Kidney glomerular epithelial cell (primary cell): ENCODE data around the gene FCHO2.
"Not testable (repeated sequence)": the region's sequence is repeated elsewhere in the genome, so short reads cannot be mapped to it uniquely, and the experiment has no call there.

Experiments
- DNase-seq: peaks from one replicate; lab custom pipeline; 2025; lab: John Stamatoyannopoulos, UW

FCHO2 gene

DNA sequence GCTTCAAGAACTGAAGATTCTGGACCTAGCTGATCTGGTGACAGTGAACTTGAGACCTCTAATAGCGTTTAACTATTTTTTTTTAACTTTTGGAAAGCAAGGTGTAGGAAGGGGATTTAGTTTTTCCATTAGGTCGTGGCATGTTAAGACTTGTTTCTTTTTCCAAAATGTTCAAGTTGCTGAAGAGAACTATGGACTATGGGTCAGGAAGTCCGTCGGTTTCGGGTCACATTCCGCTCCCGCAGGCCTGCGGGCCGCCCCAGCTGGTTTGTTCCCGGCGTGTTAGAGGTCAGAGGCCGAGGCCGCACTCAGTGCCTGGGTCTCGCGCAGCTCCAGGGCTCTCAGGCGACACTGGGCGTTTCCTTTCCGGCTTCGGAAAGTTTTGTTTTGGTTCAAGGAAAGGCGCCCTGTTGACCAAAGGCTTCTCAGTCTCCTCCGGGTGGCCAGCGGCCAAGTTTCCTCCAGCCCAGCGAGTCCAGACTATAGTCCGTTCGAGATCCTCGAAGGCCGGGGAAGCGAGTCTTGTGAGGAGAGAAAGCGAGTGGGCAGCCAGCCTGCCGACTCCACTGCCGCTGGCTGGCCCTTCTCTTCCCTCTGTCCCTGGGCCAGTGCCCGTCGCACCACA is 586 bp upstream of the FCHO2 start:
- DNase-seq, result no peak

DNA sequence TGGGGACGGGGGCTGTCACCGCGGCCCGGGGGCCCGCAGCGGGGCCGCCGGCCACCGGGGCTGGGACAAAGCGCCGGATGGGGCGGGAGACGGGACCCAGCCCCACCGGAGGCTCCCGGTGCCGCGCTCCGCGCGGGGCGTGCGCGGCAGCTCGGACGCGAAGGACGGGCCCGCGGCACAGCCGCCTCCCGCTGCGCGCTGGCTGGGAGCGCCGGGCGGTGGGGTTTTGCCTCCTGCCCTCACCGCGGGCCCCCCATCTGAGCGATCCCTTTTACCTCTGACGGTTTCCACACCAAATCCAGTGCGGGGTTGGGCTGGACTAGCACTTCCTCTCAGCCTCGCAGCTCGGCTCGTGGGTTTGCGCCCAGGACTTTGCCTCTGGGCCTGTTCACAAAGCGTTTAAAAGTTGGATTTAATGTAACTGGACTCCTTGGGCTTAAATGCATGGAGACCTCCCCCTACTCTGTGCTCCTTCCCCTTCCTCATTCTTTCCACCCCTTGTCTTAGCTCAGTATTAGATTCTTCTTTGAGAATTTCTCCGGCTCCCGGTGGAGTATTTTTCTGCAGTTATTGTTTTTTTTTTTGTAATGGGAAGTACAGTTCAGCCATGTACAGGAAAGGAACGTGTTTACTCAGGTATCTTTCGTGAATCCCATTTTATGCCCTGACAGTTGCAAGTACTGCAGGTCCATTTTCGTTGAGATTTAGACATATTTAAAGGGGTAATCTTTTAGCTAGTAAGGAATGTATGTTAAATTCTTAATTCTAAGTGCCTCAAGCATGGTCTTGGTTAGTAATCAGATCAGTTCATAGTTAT is 691 bp downstream of the FCHO2 start:
- DNase-seq, result peak; percentile 67

DNA sequence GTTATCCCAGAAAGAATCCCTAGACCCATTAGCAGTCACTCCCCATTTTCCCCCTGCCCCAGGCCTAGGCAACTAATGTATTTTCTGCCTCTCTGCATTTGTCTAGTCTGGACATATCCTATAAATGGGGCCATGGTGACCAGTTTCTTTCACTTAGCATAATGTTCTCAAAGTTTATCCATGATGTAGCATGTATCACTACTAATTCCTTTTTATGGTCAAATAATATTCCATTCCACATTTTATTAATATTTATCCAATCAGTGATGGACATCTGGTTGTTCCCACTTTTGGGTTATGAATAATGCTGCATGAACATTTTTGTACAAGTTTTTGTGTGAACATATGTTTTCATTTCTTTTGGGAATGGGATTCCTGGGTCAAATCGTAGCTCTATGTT is 1.5 kb downstream of the FCHO2 start:
- no peak for DNase-seq

DNA sequence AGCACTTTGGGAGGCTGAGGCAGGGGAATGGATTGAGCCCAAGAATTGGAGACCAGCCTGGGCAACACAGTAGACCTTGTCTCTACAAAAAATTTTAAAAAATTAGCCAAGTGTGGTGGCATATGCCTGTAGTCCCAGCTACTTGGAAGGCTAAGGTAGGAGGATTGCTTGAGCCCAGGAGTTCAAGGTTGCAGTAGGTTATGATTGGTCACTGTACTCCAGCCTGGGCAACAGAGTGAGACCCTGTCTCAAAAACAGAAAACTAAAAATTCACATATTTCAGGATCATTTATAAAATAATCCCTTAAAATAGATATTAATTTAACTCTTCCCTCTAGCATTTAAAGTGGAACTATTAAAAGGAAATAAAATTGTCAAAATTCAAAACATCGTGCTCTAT is 3.4 kb downstream of the FCHO2 start:
- DNase-seq, result no peak

DNA sequence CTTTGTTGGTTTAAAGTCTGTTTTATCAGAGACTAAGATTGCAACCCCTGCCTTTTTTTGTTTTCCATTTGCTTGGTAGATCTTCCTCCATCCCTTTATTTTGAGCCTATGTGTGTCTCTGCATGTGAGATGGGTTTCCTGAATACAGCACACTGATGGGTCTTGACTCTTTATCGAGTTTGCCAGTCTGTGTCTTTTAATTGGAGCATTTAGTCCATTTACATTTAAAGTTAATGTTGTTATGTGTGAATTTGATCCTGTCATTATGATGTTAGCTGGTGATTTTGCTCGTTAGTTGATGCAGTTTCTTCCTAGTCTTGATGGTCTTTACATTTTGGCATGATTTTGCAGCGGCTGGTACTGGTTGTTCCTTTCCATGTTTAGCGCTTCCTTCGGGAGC is 18.6 kb downstream of the FCHO2 start:
- not testable (repeated sequence) for DNase-seq

DNA sequence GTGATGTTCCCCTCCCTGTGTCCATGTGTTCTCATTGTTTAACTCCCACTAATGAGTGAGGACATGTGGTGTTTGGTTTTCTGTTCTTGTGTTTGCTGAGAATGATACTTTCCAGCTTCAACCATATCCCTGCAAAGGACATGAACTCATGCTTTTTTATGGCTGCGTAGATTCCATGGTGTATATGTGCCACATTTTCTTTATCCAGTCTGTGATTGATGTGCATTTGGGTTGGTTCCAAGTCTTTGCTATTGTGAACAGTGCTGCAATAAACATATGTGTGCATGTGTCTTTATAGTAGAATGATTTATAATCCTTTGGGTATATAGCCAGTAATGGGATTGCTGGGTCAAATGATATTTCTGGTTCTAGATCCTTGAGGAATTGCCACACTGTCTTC is 21.0 kb downstream of the FCHO2 start:
- not testable (repeated sequence) for DNase-seq

DNA sequence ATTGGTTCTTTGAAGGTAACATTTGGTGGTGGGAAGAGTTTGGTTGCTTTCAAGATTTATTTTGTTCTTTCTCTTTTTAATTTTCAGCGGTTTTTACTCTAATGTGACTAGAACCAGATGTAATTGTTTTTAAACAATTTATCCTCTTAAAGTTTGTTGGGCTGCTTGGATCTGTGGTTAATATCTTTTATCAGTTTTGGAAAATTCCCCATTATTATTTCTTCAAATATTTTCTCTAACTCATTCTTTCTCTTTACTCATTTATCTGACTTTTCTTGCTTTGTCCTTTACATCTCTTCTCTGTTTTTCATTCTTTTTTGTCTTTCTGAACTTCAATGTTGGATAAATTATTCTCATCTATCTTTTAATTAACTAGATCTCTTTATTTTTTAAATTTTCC is 29.9 kb downstream of the FCHO2 start:
- no peak for DNase-seq

DNA sequence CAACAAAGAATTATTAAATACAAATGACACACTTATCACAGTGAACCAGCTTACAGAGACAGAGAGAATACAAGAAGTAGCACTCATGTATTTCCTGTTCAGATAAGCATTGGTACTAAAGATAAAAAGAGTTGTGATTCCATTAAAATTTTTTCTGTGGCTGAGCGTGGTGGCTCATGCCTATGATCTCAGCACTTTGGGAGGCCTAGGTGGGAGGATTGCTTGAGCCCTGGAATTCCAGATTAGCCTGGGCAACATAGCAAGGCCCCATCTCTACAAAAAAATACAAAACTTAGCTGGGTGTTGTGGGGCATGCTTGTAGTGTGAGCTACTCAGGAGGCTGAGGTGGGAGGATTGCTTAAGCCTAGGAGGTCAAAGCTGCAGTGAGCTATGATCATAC is 32.9 kb downstream of the FCHO2 start:
- DNase-seq, result peak; percentile 3

DNA sequence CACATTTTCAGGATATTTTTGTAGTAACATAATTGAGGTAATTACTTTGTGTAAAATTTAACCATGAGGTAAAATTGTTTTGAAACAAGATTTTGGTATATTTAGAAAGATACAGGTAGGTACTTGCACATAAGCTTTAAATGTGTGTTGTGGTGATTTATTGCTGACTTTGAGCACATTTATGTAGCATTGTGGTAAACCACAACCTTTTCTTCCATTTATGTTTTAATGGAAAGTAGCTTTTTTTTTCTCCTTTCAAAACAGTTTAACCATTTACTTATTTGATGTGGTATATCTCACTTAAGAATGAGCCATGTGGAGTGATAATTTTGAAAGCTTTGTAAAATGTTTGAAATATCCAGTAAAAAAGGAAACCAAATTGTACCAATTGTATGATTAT is 35.6 kb downstream of the FCHO2 start:
- DNase-seq, result no peak

DNA sequence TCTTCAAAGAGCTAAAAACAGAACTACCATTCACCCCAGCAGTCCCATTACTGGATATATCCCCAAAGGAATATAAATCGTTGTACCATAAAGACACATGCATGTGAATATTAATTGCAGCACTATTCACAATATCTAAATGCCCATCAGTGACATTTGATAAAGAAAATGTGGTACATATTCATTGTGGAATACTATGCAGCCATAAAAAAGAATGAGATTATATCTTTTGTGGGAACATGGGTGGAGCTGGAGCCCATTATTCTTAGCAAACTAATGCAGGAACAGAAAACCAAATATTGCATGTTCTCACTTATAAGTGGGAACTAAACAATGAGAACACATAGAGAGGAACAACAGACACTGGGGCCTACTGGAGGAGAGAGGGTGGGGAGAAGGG is 38.7 kb downstream of the FCHO2 start:
- DNase-seq, result no peak

DNA sequence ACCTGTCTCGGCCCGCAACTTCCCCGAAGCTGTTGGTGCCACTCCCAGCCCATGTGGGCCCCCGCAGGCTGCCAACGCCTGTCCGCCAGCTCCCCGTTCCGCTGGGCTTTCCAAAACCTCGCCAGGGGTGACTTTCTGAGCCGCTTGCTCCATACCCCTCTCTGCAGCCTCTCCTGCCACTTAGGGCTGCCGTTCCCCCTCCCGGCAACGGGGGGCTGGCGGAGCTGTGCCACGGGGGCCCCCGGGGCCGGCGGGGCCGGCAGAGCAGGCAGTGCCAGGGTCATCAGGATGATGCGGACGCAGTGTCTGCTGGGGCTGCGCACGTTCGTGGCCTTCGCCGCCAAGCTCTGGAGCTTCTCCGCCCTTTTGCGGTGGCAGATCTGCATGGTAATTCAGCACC is 40.8 kb downstream of the FCHO2 start:
- DNase-seq, result no peak

DNA sequence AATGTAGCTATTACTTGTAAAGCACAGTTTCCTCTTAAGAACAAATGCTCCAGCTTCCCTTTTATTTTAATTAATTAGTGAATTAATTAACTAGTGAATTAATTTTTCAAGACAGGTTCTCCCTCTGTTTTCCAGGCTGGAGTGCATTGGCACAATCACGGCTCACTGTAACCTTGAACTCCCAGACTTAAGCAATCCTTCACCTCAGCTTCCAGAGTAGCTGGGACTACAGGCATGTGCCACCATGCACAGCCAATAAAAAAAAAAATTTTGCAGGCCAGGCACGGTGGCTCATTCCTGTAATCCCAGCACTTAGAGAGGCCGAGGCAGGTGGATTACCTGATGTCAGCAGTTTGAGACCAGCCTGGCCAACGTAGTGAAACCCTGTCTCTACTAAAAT is 44.1 kb downstream of the FCHO2 start:
- DNase-seq, result no peak

DNA sequence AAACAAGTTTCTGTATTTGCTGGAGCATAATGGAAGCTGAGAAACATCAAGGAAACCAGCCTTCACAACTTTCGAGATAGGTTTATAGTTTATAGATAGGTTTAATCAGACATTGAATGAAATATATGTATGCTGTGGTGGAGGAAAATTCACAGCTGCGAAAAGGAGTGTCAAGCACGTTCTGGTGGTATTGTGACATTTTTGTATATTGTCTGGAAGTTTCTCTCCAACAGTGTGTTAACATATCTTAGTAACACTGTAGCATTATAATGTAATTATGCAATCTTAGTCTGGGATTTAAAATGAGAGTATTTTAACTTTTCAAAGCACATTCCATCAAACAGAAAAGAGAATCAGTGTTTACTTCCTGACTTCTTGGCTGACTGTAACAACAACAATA is 50.0 kb downstream of the FCHO2 start:
- no peak for DNase-seq

DNA sequence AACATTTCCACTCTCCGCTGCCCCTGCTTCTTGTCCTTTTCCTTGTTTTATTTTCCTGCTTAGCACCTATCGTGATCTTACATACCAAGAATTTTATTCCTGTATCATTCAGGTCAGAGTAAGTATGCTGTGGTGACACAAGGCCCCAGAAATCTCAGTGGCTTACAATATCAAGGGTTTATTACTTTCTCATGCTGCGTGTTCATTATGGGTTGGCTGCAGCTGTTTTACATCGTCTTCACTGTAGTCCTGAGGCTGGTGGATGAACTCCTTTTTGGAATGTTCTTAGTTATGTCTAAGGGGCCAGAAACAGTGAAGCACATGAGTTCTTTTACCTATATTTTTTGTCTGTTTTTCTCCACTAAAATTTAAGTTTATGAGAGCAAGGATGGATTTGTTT is 51.2 kb downstream of the FCHO2 start:
- DNase-seq, result no peak

DNA sequence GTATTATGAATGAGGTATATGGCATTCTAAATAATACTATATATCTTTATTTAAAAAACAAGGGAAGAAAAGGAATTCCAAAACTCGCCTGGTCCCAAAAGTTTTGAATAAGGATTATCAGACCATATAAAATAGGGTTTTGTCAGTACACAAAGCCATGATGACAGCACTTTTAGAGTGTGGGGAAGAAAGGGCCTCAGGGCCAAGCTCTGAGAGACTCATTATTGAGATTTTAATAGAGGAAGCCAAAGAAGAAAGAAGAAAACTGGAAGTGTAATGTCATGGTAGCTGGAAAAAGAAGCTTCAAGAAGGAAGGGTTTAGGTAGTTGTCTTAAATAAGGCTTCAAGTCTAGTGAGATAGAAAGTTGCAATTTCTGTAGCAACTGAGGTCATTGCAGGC is 53.0 kb downstream of the FCHO2 start:
- no peak for DNase-seq

DNA sequence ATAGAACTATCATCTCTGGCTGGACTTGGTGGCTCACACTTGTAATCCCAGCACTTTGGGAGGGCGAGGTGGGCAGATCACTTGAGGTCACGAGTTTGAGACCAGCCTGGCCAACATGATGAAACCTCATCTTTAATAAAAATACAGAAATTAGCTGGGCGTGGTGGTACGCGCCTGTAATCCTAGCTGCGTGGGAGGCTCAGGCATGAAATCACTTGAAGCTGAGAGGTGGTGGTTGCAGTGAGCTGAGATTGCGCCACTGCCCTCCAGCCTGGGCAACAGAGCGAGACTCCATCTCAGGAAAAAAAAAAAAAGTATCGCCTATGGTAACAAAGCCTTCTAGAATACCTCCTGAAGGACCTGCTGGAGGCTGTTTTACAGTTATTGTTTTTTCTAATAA is 55.8 kb downstream of the FCHO2 start:
- not testable (repeated sequence) for DNase-seq

DNA sequence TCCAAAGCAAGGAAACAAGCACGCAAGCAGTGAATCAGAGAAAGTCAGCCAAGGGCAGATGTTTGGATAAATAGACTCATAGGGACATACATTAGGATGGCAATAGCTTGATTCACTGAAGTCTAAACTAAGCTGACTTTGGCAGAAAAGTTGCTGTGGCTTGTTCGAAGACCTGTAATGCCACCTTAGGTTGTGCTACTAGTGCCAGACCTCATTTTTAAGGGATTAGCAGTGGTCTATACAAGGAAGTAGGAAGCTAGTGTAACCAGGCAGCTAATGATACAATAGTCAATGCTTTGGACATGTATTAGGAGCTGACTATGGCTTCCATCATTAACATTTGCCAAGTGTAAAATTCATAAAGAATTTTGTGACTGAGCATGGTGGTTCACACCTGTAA is 63.1 kb downstream of the FCHO2 start:
- no peak for DNase-seq

DNA sequence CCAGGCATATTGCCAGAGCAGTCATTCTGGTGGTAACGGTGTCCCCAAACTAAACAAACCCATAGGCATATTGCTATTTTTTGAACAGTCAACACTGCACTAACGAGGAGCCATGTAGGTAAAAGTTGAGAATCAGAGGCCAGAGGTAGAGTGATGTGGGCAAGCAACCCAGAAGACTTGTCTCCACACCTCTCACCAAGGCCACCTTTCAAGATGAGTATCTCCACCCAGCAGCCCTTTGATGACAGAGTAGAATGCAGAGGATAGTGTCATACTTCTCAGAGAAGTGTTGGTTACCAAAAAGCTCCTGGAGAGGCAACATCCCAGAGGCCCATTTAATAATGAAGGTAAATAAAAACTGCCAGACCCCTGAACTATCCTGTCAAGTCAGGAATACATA is 63.9 kb downstream of the FCHO2 start:
- no peak for DNase-seq

DNA sequence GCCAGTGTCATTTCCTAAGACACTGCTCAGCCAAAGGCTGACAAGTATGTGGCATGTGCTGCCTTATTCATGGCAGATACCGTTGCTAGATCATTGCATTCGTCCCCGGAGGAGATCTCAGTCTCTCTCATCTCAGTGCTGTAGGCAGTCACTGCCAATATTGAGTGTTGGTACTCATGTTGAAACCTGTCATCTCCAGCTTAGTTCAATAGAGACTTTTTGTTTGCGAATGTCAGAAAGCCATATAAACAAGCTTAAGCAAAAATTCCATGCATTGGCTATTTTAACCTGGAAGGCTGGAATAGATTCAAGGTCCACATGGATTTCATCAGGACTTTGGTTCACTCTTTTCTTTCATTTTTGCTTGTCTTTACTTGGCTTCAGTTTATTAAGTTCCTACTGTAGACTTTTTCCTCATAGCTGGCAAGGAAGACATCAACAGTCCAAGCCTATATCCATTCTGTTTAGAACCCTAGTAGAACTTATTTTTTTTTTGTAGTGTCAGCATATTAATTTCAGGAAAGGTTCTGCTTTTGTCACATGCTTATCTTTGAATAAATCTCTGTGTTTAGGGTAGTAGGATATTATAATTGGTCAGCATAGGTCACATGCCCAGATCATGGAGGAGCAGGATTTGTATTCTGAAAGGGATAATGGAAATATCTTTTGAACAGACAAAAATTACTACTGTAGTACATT is 66.8 kb downstream of the FCHO2 start:
- DNase-seq, result no peak

DNA sequence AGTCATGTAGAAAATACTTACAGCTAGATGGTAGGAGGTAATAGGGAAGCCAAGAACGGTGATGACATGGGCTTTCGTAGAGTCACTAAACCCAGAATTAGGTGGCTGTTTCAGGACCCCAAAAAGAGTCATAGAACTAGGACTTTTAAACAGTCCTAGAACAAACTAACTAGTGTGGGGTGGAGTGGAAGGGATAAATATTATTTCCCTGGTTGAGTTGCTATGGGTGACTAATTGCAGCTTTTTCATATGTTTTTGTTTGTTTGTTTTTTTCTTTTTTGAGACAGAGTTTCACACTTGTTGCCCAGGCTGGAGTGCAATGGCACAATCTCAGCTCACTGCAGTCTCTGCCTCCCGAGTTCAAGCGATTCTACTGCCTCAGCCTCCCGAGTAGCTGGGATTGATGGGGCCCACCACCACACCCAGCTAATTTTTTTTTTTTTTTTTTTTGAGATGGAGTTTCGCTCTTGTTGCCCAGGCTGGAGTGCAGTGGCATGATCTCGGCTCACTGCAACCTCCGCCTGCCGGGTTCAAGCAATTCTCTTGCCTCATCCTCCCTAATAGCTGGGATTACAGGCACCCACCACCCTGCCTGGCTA is 69.2 kb downstream of the FCHO2 start:
- DNase-seq, result not testable (repeated sequence)

DNA sequence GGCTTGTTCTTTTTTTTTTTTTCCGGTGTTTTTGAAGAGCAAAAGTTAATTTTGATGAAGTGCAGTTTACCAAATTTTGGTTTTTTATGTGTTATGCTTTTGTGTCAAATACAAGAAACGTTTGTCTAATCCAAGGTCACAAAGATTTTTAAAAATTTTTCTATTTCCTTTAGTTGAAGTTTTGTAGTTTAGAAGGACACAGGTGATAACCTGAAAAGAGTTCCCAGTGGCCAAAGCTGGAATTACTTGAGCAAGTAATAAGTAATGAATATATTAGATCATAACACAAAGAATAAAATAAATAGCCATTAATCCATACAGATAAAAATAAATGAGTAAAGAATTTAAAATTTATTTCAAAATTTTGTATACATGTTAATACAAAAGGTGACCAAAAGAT is 71.5 kb downstream of the FCHO2 start:
- DNase-seq, result no peak

DNA sequence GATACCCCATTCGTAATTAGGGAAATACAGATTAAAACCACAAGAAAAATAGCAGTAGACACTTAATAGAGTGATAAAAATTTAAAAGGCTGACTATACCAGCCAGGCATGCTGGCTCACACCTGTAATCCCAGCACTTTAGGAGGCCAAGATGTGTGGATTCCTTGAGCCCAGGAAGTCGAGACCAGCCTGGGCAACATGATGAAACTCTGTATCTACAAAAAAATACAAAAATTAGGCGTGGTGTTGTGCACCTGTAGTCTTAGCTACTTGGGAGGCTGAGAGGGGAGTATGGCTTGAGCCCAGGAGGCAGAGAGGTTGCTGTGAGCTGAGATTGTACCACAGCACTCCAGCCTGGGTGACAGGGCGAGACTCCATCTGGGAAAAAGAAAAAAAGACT is 72.0 kb downstream of the FCHO2 start:
- DNase-seq, result no peak
